22Rv1 (cell line): ENCODE measurements around the gene LRRC32.

Experiments used
- ZFX ChIP-seq: fragments of 450-650 bp; IDR thresholded peaks from 2 replicates; pipeline ENCODE4 v1.6.1; 2017; ENCODE audit warnings: antibody characterized with exemption, borderline replicate concordance
- TF ChIP-seq, protein P1 (sequence below): fragments of 450-650 bp; IDR thresholded peaks from 2 replicates; pipeline ENCODE4 v1.5.1; 2017; ENCODE audit warnings: mild to moderate bottlenecking

DNA sequence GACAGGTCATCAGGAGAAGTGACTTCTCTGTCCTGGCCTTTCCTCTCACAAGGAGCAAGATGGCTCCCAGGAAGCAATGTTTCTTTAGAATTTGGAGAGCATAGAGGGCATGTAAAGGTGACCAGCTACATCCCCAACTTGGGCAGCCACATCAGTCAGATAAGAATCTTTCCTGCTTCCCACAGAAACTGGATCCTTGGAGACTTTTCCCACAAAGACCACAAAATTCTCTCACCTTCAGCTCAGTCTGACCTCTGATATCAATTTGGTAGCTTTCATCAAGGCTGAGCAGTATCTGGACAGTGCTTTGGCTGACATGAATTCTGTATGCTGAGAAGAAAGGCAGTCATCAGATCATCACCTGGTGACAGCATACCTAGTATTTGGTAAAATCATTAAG lies 23.3 kb upstream of the LRRC32 start:
- TF ChIP-seq, protein P1, sequence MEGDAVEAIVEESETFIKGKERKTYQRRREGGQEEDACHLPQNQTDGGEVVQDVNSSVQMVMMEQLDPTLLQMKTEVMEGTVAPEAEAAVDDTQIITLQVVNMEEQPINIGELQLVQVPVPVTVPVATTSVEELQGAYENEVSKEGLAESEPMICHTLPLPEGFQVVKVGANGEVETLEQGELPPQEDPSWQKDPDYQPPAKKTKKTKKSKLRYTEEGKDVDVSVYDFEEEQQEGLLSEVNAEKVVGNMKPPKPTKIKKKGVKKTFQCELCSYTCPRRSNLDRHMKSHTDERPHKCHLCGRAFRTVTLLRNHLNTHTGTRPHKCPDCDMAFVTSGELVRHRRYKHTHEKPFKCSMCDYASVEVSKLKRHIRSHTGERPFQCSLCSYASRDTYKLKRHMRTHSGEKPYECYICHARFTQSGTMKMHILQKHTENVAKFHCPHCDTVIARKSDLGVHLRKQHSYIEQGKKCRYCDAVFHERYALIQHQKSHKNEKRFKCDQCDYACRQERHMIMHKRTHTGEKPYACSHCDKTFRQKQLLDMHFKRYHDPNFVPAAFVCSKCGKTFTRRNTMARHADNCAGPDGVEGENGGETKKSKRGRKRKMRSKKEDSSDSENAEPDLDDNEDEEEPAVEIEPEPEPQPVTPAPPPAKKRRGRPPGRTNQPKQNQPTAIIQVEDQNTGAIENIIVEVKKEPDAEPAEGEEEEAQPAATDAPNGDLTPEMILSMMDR: no peak
- no peak for TF ChIP-seq ZFX
